NCI-H460 (cell line): ENCODE data around the gene CBY3. TPM values are rescaled to one million over a fixed set of nuclear protein-coding genes. Genes with fewer than 3 reads are reported as not detected.

Experiments
- small RNA-seq, 2 experiments: library from RNA; depleted of rRNA; stranded (forward); fragments of <200 nt; gene quantifications; one replicate each; pipeline ENCODE3, GENCODE V24; 2014
- total RNA-seq: library from RNA; depleted of rRNA; stranded (reverse); fragments of >200 nt; shearing (Covaris generic); gene quantifications from 2 replicates; pipeline ENCODE4 v1.2.3, GENCODE V29; 2014; rRNA removed

CBY3 gene
- total RNA-seq, 1 experiment from 2014 or later, result not detected

Small RNA genes within 50 kb of the gene (small RNA-seq; reads per million reads assigned to genes)
- 0 reads per million in 2 experiments for gene RF00017

Other genes starting within 250 kb of the CBY3 start
- gene RUFY1, start 130.5 kb downstream of the CBY3 start, total RNA-seq, result 38.0 and 39.2 TPM in 2 replicates
- gene HNRNPH1, start 57.4 kb downstream of the CBY3 start, total RNA-seq, result 389 and 564 TPM in 2 replicates
- 1,531 and 1,574 TPM in 2 replicates for gene CANX, start 17.9 kb upstream of the CBY3 start, total RNA-seq
- gene MAML1, start 51.8 kb upstream of the CBY3 start, total RNA-seq, result 13.0 and 13.1 TPM in 2 replicates
- 0.81 and 0.87 TPM in 2 replicates for gene LTC4S, start 113.0 kb upstream of the CBY3 start, total RNA-seq
- gene MGAT4B, start 125.8 kb upstream of the CBY3 start, total RNA-seq, result 94.0 and 101 TPM in 2 replicates
- gene SQSTM1, start 139.9 kb upstream of the CBY3 start, total RNA-seq, result 632 and 637 TPM in 2 replicates
- gene MRNIP, start 177.8 kb upstream of the CBY3 start, total RNA-seq, result 13.6 and 21.5 TPM in 2 replicates
- gene TBC1D9B, start 226.9 kb upstream of the CBY3 start, total RNA-seq, result 44.9 and 45.1 TPM in 2 replicates